NCI-H1436 (cell line): Measurements from ENCODE around the gene SOD3.

Source experiments
- DNase-seq: peaks from one replicate; lab custom pipeline; 2025; lab: John Stamatoyannopoulos, UW

SOD3 gene

GRCh38 chr4:24794916-24795665 is at the start of gene SOD3:
Gene SOD3, plus strand, starts transcription at chr4:24795573. Its CDS starts 3,949 bp downstream, at chr4:24799522.
- DNase-seq = no peak

GRCh38 chr4:24747234-24747975 is 48.0 kb upstream of the SOD3 start:
- DNase-seq = no peak

GRCh38 chr4:24748023-24748422 is 47.4 kb upstream of the SOD3 start:
- no peak for DNase-seq

- no peak for DNase-seq
These were observed 46.5 kb upstream of the SOD3 start for GRCh38 chr4:24748758-24749350.

GRCh38 chr4:24750106-24750505 is 45.3 kb upstream of the SOD3 start:
- DNase-seq = no peak

GRCh38 chr4:24751926-24752539 is 43.3 kb upstream of the SOD3 start:
- DNase-seq = no peak

GRCh38 chr4:24753519-24753918 is 41.9 kb upstream of the SOD3 start:
- DNase-seq = no peak

GRCh38 chr4:24754571-24754970 is 40.8 kb upstream of the SOD3 start:
- DNase-seq = no peak

GRCh38 chr4:24763631-24764297 is 31.6 kb upstream of the SOD3 start:
- peak; percentile 5 for DNase-seq

GRCh38 chr4:24764345-24764744 is 31.0 kb upstream of the SOD3 start:
- DNase-seq = no peak

- no peak for DNase-seq
These were observed 29.9 kb upstream of the SOD3 start for GRCh38 chr4:24765376-24765988.

- no peak for DNase-seq
These were observed 27.4 kb upstream of the SOD3 start for GRCh38 chr4:24768006-24768405.

GRCh38 chr4:24768604-24769003 is 26.8 kb upstream of the SOD3 start:
- no peak for DNase-seq

GRCh38 chr4:24769571-24769970 is 25.8 kb upstream of the SOD3 start:
- DNase-seq = no peak

- DNase-seq = no peak
These were observed 25.3 kb upstream of the SOD3 start for GRCh38 chr4:24770032-24770584.

- DNase-seq = no peak
These were observed 24.7 kb upstream of the SOD3 start for GRCh38 chr4:24770667-24771066.

- no peak for DNase-seq
These were observed 24.1 kb upstream of the SOD3 start for GRCh38 chr4:24771241-24771640.

GRCh38 chr4:24772061-24772705 is 23.2 kb upstream of the SOD3 start:
- no peak for DNase-seq

- DNase-seq = no peak
These were observed 22.4 kb upstream of the SOD3 start for GRCh38 chr4:24772952-24773351.

- no peak for DNase-seq
These were observed 20.9 kb upstream of the SOD3 start for GRCh38 chr4:24774452-24774851.
